Endothelial cell of umbilical vein (primary cell): ENCODE data around the gene CD55.

ENCODE experiments used
- EZH2 ChIP-seq: IDR thresholded peaks from 2 replicates; pipeline ENCODE4 v1.6.1; 2012; ENCODE audit warnings: borderline replicate concordance, low read depth, mild to moderate bottlenecking, moderate library complexity, low read length, inconsistent platforms; ENCODE audit not compliant: severe bottlenecking
- FOS ChIP-seq: IDR thresholded peaks from 2 replicates; pipeline ENCODE4 v1.6.1; 2011; ENCODE audit warnings: mild to moderate bottlenecking, low read length, moderate library complexity, borderline replicate concordance; ENCODE audit not compliant: insufficient read depth
- JUN ChIP-seq: IDR thresholded peaks from 2 replicates; pipeline ENCODE4 v1.6.1; 2011; ENCODE audit warnings: borderline replicate concordance, low read depth; ENCODE audit not compliant: insufficient read length, insufficient read depth
- MYC ChIP-seq: IDR thresholded peaks from one replicate; pipeline ENCODE4 v1.6.1; 2011; ENCODE audit warnings: mild to moderate bottlenecking, low read depth, low read length
- POLR2A ChIP-seq: IDR thresholded peaks from 2 replicates; pipeline ENCODE4 v1.6.1; 2012; ENCODE audit warnings: low read depth, mild to moderate bottlenecking, control low read depth, low read length
- POLR2AphosphoS5 ChIP-seq: IDR thresholded peaks from 2 replicates; pipeline ENCODE4 v1.6.1; 2012; ENCODE audit warnings: low read depth, mild to moderate bottlenecking, control low read depth, low read length, moderate library complexity; ENCODE audit not compliant: insufficient read depth
- TF ChIP-seq, protein P1 (sequence below), 2 donors: IDR thresholded peaks; 1 replicate in 1 of 2; 2 replicates in 1 of 2; pipeline ENCODE4 v1.5.1; 2011; ENCODE audit warnings: low read length in 2 of 2, mild to moderate bottlenecking in 2 of 2, moderate library complexity in 2 of 2, control low read depth in 1 of 2, inconsistent platforms in 1 of 2, low read depth in 1 of 2; ENCODE audit not compliant: insufficient read depth in 1 of 2; ENCODE audit errors: extremely low read depth in 1 of 2
- TF ChIP-seq, protein P2 (sequence below): IDR thresholded peaks from 2 replicates; pipeline ENCODE4 v1.6.1; 2011; ENCODE audit not compliant: insufficient read depth, insufficient read length

DNA sequence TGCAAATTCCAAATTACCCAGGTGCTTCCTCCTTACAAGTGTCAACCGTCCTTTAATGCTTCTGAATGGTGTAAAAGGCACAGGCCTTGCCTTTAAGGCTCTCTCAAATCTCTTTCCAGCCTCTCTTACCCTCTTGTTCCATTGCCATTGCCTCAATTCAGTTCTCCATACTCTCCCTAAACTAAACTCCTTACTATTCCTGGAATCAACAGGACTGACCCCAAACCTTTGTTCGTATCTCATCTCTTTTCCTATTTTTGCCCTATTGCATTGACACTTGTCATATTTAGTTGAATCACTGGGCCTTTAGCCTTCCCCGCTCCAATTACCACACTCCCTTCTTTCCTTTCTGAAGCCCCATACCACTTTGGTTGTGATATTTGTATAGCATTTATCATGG, 3.9 kb upstream of the CD55 start:
- TF ChIP-seq, protein P1, sequence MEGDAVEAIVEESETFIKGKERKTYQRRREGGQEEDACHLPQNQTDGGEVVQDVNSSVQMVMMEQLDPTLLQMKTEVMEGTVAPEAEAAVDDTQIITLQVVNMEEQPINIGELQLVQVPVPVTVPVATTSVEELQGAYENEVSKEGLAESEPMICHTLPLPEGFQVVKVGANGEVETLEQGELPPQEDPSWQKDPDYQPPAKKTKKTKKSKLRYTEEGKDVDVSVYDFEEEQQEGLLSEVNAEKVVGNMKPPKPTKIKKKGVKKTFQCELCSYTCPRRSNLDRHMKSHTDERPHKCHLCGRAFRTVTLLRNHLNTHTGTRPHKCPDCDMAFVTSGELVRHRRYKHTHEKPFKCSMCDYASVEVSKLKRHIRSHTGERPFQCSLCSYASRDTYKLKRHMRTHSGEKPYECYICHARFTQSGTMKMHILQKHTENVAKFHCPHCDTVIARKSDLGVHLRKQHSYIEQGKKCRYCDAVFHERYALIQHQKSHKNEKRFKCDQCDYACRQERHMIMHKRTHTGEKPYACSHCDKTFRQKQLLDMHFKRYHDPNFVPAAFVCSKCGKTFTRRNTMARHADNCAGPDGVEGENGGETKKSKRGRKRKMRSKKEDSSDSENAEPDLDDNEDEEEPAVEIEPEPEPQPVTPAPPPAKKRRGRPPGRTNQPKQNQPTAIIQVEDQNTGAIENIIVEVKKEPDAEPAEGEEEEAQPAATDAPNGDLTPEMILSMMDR (IDR thresholded peaks at IDR 0.05; ENCODE audit: extremely low read depth in 1 of 2, insufficient read depth in 1 of 2, low read depth in 1 of 2, low read length in 2 of 2): no peak
- TF ChIP-seq EZH2 (no peak), POLR2AphosphoS5 (no peak), JUN (no peak), MYC (no peak), POLR2A (no peak), FOS (no peak)
- TF ChIP-seq, protein P2, sequence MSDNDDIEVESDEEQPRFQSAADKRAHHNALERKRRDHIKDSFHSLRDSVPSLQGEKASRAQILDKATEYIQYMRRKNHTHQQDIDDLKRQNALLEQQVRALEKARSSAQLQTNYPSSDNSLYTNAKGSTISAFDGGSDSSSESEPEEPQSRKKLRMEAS: no peak
